Karpas-422 (cell line): ENCODE measurements around the gene THOC2. TPM values are rescaled to one million over a fixed set of nuclear protein-coding genes. Genes with fewer than 3 reads are reported as not detected.

Experiments used
- DNase-seq: peaks from one replicate; pipeline ENCODE4 v3.0.0-alpha.2; 2015
- H2AFZ ChIP-seq: fragments of 200-600 bp; sonication (generic); 2 replicates; pipeline ENCODE4 v1.6.1; 2014; ENCODE audit warnings: antibody characterized with exemption, low read length, mixed read lengths
- H3K27ac ChIP-seq: fragments of 200-600 bp; sonication (generic); 2 replicates; pipeline ENCODE4 v1.5.1; 2014; ENCODE audit warnings: mild to moderate bottlenecking, low read length, moderate library complexity
- H3K27me3 ChIP-seq: fragments of 200-600 bp; sonication (generic); 2 replicates; pipeline ENCODE4 v1.6.1; 2014; ENCODE audit warnings: low read length, mixed read lengths
- H3K36me3 ChIP-seq: fragments of 200-600 bp; sonication (generic); 2 replicates; pipeline ENCODE4 v1.6.1; 2014; ENCODE audit warnings: low read length, mixed read lengths; ENCODE audit not compliant: insufficient read depth
- H3K4me1 ChIP-seq: fragments of 200-600 bp; sonication (generic); 2 replicates; pipeline ENCODE4 v1.6.1; 2014; ENCODE audit warnings: mild to moderate bottlenecking, low read length, mixed read lengths
- H3K4me2 ChIP-seq: fragments of 200-600 bp; sonication (generic); 2 replicates; pipeline ENCODE4 v1.6.1; 2014; ENCODE audit warnings: low read length, low read depth, mild to moderate bottlenecking; ENCODE audit not compliant: poor library complexity, severe bottlenecking
- H3K4me3 ChIP-seq: fragments of 200-600 bp; sonication (generic); 2 replicates; pipeline ENCODE4 v1.5.1; 2014; ENCODE audit warnings: mild to moderate bottlenecking, antibody characterized with exemption, low read length, mixed read lengths
- H3K79me2 ChIP-seq: fragments of 200-600 bp; sonication (generic); 2 replicates; pipeline ENCODE4 v1.6.1; 2014; ENCODE audit warnings: mild to moderate bottlenecking, low read length, mixed read lengths
- H3K9ac ChIP-seq: fragments of 200-600 bp; sonication (generic); 2 replicates; pipeline ENCODE4 v1.6.0; 2014; ENCODE audit warnings: low read length
- H3K9me2 ChIP-seq: fragments of 200-600 bp; sonication (generic), shearing (Covaris generic); replicated peaks from 2 replicates; pipeline ENCODE4 v1.6.0; 2014; ENCODE audit warnings: mild to moderate bottlenecking, low read length, moderate library complexity; ENCODE audit not compliant: insufficient read depth
- H3K9me3 ChIP-seq: fragments of 300-700, 200-600 bp; sonication (generic); 2 replicates; pipeline ENCODE4 v1.6.1; 2014; ENCODE audit warnings: low read length, mixed read lengths
- H4K20me1 ChIP-seq: fragments of 200-600 bp; sonication (generic); 2 replicates; pipeline ENCODE4 v1.6.1; 2014; ENCODE audit warnings: mild to moderate bottlenecking, antibody characterized with exemption, low read length, low read depth; ENCODE audit not compliant: insufficient read depth
- total RNA-seq: library from RNA; depleted of rRNA; stranded (reverse); fragments of >200 nt; shearing (Covaris generic); gene quantifications from 2 replicates; pipeline ENCODE4 v1.2.3, GENCODE V29; 2014; ENCODE audit warnings: low replicate concordance

THOC2 gene
- total RNA-seq, 1 experiment from 2014 or later, result 136 TPM

- Histone ChIP-seq H4K20me1 (no peaks in the 10 kb centered on the region), H3K4me1 (no peaks in the 10 kb centered on the region), H3K4me3 (no peak overlapping the region), H2AFZ (no peak overlapping the region), H3K9me3 (no peaks in the 10 kb centered on the region), H3K27ac (no peak overlapping the region), H3K79me2 (no peaks in the 10 kb centered on the region), H3K9ac (no peak overlapping the region), H3K4me2 (no peak overlapping the region), H3K27me3 (no peaks in the 10 kb centered on the region), H3K9me2 (no peaks in the 10 kb centered on the region), H3K36me3 (peaks cover 15% of the 10 kb centered on the region; the same call in 1 of the 2 replicates)
- DNase-seq, result peak; percentile 27
These were observed 125.0 kb downstream of the THOC2 start for GRCh38 chrX:123607806-123608205.

- no peaks in the 10 kb centered on the region for H3K79me2 ChIP-seq
- no peak overlapping the region for H3K27ac ChIP-seq
- peak; percentile 20 for DNase-seq
- H3K27me3 ChIP-seq, result no peaks in the 10 kb centered on the region
- H3K9me3 ChIP-seq, result no peaks in the 10 kb centered on the region
- H3K36me3 ChIP-seq, result peaks cover 15% of the 10 kb centered on the region; the same call in 1 of the 2 replicates
- H3K9me2 ChIP-seq, result no peaks in the 10 kb centered on the region
- no peak overlapping the region for H3K9ac ChIP-seq
- H3K4me3 ChIP-seq, result no peak overlapping the region
- H4K20me1 ChIP-seq, result no peaks in the 10 kb centered on the region
- no peak overlapping the region for H2AFZ ChIP-seq
- H3K4me1 ChIP-seq, result no peaks in the 10 kb centered on the region
- no peak overlapping the region for H3K4me2 ChIP-seq
These were observed 125.6 kb downstream of the THOC2 start for GRCh38 chrX:123607270-123607669.

DNA sequence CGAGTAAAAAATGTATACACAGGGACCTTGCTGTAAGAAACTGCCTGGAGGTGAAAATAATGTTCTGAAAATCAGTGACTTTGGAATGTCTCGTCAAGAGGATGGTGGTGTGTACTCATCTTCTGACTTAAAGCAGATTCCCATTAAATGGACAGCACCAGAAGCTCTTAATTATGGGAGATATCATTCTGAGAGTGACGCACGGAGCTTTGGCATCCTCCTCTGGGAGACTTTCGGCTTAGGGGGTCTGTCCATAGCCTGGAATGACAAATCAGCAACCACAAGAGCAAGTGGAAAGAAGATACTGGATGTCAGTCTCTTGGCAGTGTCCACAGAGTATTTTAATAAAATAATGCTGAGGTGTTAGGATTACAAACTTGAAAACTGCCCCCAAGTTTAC lies 129.4 kb downstream of the THOC2 start:
- Histone ChIP-seq H3K36me3 (peaks cover 15% of the 10 kb centered on the region; the same call in 1 of the 2 replicates), H3K27me3 (no peaks in the 10 kb centered on the region), H3K9me3 (no peaks in the 10 kb centered on the region), H3K79me2 (no peaks in the 10 kb centered on the region), H3K27ac (no peak overlapping the region), H3K4me2 (no peak overlapping the region), H3K4me3 (no peak overlapping the region), H3K9me2 (no peaks in the 10 kb centered on the region), H2AFZ (no peak overlapping the region), H4K20me1 (no peaks in the 10 kb centered on the region), H3K9ac (no peak overlapping the region), H3K4me1 (no peaks in the 10 kb centered on the region)
- DNase-seq, result no peak

DNA sequence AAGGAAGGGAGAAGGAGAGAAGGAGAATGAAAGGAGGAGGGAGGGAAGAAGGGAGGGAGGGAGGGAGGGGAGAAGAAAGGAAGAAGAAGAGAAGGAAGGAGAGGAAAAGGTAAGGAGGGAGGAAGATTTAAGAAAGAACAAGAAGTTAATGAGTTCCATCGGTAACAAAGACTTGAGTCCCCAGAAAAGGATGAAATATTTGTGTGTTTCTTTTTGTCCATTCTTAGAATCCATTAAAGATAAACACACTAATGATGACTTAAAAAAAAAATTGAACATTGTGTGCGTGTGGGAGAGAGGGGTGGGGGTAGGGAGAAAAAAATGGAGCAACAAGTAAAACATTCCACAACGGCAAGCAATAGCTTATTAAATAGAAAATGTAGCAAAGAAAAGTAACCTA lies 131.4 kb downstream of the THOC2 start:
- H3K27ac ChIP-seq, result no peak overlapping the region
- H3K36me3 ChIP-seq, result peaks cover 7% of the 10 kb centered on the region; the same call in 1 of the 2 replicates
- no peaks in the 10 kb centered on the region for H4K20me1 ChIP-seq
- H3K79me2 ChIP-seq, result no peaks in the 10 kb centered on the region
- H3K4me2 ChIP-seq, result no peak overlapping the region
- no peak overlapping the region for H3K9ac ChIP-seq
- no peak overlapping the region for H3K4me3 ChIP-seq
- H3K9me3 ChIP-seq, result no peaks in the 10 kb centered on the region
- no peaks in the 10 kb centered on the region for H3K27me3 ChIP-seq
- H3K9me2 ChIP-seq, result no peaks in the 10 kb centered on the region
- peak; percentile 23 for DNase-seq
- no peaks in the 10 kb centered on the region for H3K4me1 ChIP-seq
- no peak overlapping the region for H2AFZ ChIP-seq

- Histone ChIP-seq H3K4me1 (no peaks in the 10 kb centered on the region), H3K9ac (no peak overlapping the region), H3K4me2 (no peak overlapping the region), H2AFZ (no peak overlapping the region), H4K20me1 (no peaks in the 10 kb centered on the region), H3K36me3 (peaks cover 7% of the 10 kb centered on the region; the same call in 1 of the 2 replicates), H3K27ac (no peak overlapping the region), H3K9me3 (no peaks in the 10 kb centered on the region), H3K4me3 (no peak overlapping the region), H3K79me2 (no peaks in the 10 kb centered on the region), H3K27me3 (no peaks in the 10 kb centered on the region), H3K9me2 (no peaks in the 10 kb centered on the region)
- DNase-seq, result peak; percentile 23
These were observed 132.7 kb downstream of the THOC2 start for GRCh38 chrX:123600181-123600580.

- H3K4me1 ChIP-seq, result no peaks in the 10 kb centered on the region
- H3K9me2 ChIP-seq, result no peaks in the 10 kb centered on the region
- H4K20me1 ChIP-seq, result no peaks in the 10 kb centered on the region
- no peaks in the 10 kb centered on the region for H3K27me3 ChIP-seq
- DNase-seq, result no peak
- no peak overlapping the region for H3K27ac ChIP-seq
- no peaks in the 10 kb centered on the region for H3K36me3 ChIP-seq
- no peaks in the 10 kb centered on the region for H3K9me3 ChIP-seq
- no peak overlapping the region for H3K4me2 ChIP-seq
- H2AFZ ChIP-seq, result no peak overlapping the region
- no peak overlapping the region for H3K9ac ChIP-seq
- H3K79me2 ChIP-seq, result no peaks in the 10 kb centered on the region
- no peak overlapping the region for H3K4me3 ChIP-seq
These were observed 141.9 kb downstream of the THOC2 start for GRCh38 chrX:123590842-123591486.

DNA sequence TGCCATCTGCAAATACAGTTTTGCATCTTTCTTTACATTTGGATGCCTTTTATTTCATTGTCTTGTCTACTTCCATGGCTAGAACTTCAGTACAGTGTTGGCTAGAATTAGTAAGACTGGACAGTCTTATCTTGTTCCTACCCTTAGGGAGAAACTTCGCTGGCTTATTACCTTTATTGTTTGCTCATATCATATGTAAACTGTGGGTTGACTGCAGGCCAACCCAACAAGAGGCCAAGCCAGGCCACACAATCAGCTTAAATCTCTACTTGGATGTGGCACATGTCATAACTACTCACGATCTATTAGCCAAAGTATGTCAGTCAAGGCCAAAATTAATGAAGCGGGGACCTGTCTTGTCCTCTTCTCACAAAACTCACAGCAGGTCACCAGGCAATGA lies 144.1 kb downstream of the THOC2 start:
- Histone ChIP-seq H3K79me2 (no peaks in the 10 kb centered on the region), H3K27ac (no peak overlapping the region), H3K27me3 (no peaks in the 10 kb centered on the region)

DNA sequence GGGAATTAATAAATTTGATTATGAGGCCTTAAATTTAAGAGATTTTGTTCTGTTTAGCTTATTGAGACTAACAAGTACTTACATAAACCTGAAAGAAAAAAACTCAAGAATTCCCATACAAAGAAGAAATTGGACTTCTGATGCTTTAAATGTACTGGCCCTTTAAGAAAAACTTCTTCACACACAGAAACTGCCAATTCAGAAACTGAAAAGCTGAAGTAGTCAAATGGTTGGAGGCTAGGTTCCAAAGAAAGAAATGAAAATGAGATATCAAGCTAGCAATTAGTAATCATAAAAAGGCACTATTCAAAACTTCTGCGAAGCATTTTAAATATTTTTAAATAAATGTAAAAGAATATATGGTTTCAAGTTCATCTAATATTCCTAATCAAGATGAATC lies 151.3 kb downstream of the THOC2 start:
- Histone ChIP-seq H3K9me2 (no peaks in the 10 kb centered on the region), H3K27me3 (no peaks in the 10 kb centered on the region), H2AFZ (no peak overlapping the region), H3K4me2 (no peak overlapping the region), H4K20me1 (no peaks in the 10 kb centered on the region), H3K9ac (no peak overlapping the region), H3K4me3 (no peak overlapping the region), H3K79me2 (no peaks in the 10 kb centered on the region), H3K9me3 (no peaks in the 10 kb centered on the region), H3K4me1 (peaks cover 13% of the 10 kb centered on the region), H3K27ac (no peak overlapping the region), H3K36me3 (no peaks in the 10 kb centered on the region)
- peak; percentile 52 for DNase-seq

More for the DNA sequence above, 144.1 kb downstream of the THOC2 start:
- no peaks in the 10 kb centered on the region for H3K36me3 ChIP-seq
- H3K4me3 ChIP-seq, result no peak overlapping the region
- no peak overlapping the region for H2AFZ ChIP-seq
- no peak for DNase-seq
- H4K20me1 ChIP-seq, result no peaks in the 10 kb centered on the region
- H3K9me3 ChIP-seq, result no peaks in the 10 kb centered on the region
- no peak overlapping the region for H3K9ac ChIP-seq
- no peak overlapping the region for H3K4me2 ChIP-seq
- no peaks in the 10 kb centered on the region for H3K4me1 ChIP-seq
- H3K9me2 ChIP-seq, result no peaks in the 10 kb centered on the region
